ENCODE data around the gene ACOT11. TPM values are rescaled to one million over a fixed set of nuclear protein-coding genes. Genes with fewer than 3 reads are reported as not detected.

The ACOT11 gene
- total RNA-seq, 2 experiments from 2014 or later, result 1.9 to 2.0 TPM

DNA sequence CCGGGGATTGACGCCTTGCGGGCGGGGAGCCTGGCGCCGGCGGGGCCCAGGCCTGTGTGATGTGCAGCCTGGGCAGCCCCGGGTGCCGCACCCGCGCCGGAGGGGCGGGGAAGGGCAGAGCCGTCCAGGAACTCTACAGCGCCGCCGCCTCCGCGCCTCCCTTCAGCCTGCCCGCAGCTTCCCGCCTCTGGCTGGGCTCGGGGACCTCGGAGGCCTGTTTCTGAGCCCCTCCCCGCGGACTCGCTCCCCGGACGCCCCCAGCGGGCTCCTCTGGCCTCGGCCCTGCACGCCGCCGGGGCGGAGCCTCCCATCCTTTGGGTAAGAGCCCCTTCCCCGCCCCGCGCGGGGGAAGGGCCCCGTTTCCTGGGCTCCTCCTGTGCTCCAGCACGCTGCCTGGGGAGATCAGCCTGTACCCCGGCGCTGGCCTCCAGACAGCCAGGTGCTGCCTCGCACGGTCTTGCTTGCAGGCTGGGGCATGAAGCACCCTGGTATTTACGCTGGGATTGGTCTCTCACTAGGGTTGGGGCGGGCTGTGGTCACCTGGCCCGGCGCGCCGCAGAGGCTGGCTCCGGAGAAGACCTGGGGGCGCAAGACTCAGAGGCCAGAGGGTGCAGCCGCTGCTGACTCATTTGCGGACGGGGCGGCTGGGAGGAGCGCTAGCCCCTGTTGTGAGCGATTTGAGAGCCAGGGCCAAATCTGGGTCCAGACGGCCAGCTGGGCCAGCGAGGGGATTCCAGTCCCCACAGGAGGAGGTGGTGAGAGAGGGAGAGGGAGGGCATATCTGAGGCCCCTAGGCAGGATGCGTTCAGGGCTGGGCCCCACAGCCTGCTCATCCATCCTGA lies 5.7 kb upstream of the ACOT11 start:
- Mint-ChIP-seq H3K4me1 (peaks cover 19% of the 10 kb centered on the region), H3K4me3 (peak overlapping the region; percentile 70), H3K27me3 (peaks cover 8% of the 10 kb centered on the region), H3K36me3 (ENCODE audit: low read depth) (no peaks in the 10 kb centered on the region), H3K27ac (peak overlapping the region; percentile 77), H3K9me3 (no peaks in the 10 kb centered on the region)
- DNase-seq, result peak; percentile 61
- CTCF ChIA-PET, result interaction anchor here (0.8 kb wide), 1 partner anchor 11 kb away, joined by 3 read pairs; no protein-coding TSS in a partner anchor
- POLR2A ChIA-PET, result interaction anchor here (0.6 kb wide), 1 partner anchor 198 kb away, joined by 3 read pairs; no protein-coding TSS in a partner anchor

- ChIA-PET POLR2A (no interaction called here), CTCF (interaction anchor here (0.5 to 0.8 kb wide), 2 partner anchors 11 to 148 kb away, joined by 3 to 4 read pairs; no protein-coding TSS in a partner anchor)
- Mint-ChIP-seq H3K36me3 (ENCODE audit: low read depth) (no peaks in the 10 kb centered on the region), H3K27ac (peak overlapping the region; percentile 77), H3K4me3 (peak overlapping the region; percentile 70), H3K9me3 (no peaks in the 10 kb centered on the region), H3K4me1 (peaks cover 19% of the 10 kb centered on the region), H3K27me3 (peaks cover 6% of the 10 kb centered on the region)
- no peak for DNase-seq
Observed at GRCh38 chr1:54542962-54543539, 5.0 kb upstream of the ACOT11 start.

- no peak overlapping the region for H3K27ac Mint-ChIP-seq
- POLR2A ChIA-PET, result no interaction called here
- no peaks in the 10 kb centered on the region for H3K9me3 Mint-ChIP-seq
- H3K4me3 Mint-ChIP-seq, result no peak overlapping the region
- CTCF ChIA-PET, result interaction anchor here (0.5 to 0.7 kb wide), 2 partner anchors 15 to 147 kb away, joined by 3 to 4 read pairs; no protein-coding TSS in a partner anchor
- peaks cover 19% of the 10 kb centered on the region for H3K4me1 Mint-ChIP-seq
- peaks cover 6% of the 10 kb centered on the region for H3K27me3 Mint-ChIP-seq
- no peaks in the 10 kb centered on the region for H3K36me3 Mint-ChIP-seq (ENCODE audit: low read depth)
- no peak for DNase-seq
Observed at GRCh38 chr1:54543729-54544496, 4.1 kb upstream of the ACOT11 start.

DNA sequence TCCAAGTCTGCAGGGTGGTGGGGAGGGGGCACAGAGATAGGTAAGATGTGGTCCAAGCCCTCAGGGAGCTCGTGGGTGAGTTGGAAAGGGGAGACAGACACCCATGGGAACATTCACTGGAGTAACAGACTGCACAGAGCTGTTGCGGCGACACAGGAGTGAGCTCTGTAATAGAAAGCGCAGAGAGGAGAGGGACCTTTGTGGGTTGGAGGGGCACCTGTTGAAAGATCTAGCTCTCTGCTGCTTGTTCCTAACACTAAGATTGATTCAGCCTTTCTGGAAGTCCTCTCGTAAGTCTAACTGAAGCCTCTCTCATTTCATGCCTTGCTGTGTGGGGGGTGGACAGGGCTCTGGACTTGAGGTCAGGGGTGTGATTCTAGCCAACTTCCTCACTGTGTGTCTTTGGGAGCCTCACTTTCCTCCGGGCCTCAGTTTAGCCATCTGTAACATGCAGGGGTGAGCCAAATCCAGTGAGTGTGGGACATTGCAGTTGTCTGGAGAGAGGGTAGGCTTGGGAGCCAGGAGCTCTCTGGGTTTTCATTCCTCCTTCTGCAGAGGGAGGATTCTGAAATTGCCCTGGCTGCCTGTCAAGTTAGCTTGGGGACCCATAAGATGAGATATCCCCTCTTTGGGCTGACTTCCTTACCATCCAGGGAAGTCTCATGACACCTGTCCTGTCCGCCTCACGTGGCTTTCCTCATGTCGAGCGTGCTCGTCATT lies 2.0 kb upstream of the ACOT11 start:
- no peak overlapping the region for H3K4me3 Mint-ChIP-seq
- no peaks in the 10 kb centered on the region for H3K9me3 Mint-ChIP-seq
- H3K36me3 Mint-ChIP-seq (ENCODE audit: low read depth), result no peaks in the 10 kb centered on the region
- H3K27me3 Mint-ChIP-seq, result peaks cover 4% of the 10 kb centered on the region
- peaks cover 16% of the 10 kb centered on the region for H3K4me1 Mint-ChIP-seq
- DNase-seq, result no peak
- no peak overlapping the region for H3K27ac Mint-ChIP-seq
- CTCF ChIA-PET, result interaction anchor here (0.6 to 1.5 kb wide), 2 partner anchors 12 to 38 kb away, joined by 3 to 4 read pairs; no protein-coding TSS in a partner anchor
- POLR2A ChIA-PET, result no interaction called here

GRCh38 chr1:54546651-54547401 lies 1.2 kb upstream of the ACOT11 start:
- H3K4me3 Mint-ChIP-seq, result no peak overlapping the region
- CTCF ChIA-PET, result interaction anchor here (1.5 kb wide), 1 partner anchor 11 kb away, joined by 4 read pairs; no protein-coding TSS in a partner anchor
- POLR2A ChIA-PET, result no interaction called here

GRCh38 chr1:54548389-54549044 lies 489 bp downstream of the ACOT11 start:
- DNase-seq, result no peak
- H3K27ac Mint-ChIP-seq, result no peak overlapping the region
- CTCF ChIA-PET, result interaction anchor here (0.6 kb wide), 1 partner anchor 50 kb away, joined by 3 read pairs; no protein-coding TSS in a partner anchor
- POLR2A ChIA-PET, result no interaction called here
- H3K4me1 Mint-ChIP-seq, result no peaks in the 10 kb centered on the region
- H3K4me3 Mint-ChIP-seq, result no peak overlapping the region
- H3K27me3 Mint-ChIP-seq, result no peaks in the 10 kb centered on the region
- no peaks in the 10 kb centered on the region for H3K9me3 Mint-ChIP-seq
- no peaks in the 10 kb centered on the region for H3K36me3 Mint-ChIP-seq (ENCODE audit: low read depth)

More at GRCh38 chr1:54546651-54547401, 1.2 kb upstream of the ACOT11 start:
- no peaks in the 10 kb centered on the region for H3K27me3 Mint-ChIP-seq
- no peak overlapping the region for H3K27ac Mint-ChIP-seq
- peaks cover 11% of the 10 kb centered on the region for H3K4me1 Mint-ChIP-seq
- DNase-seq, result no peak
- no peaks in the 10 kb centered on the region for H3K9me3 Mint-ChIP-seq
- no peaks in the 10 kb centered on the region for H3K36me3 Mint-ChIP-seq (ENCODE audit: low read depth)

- no peaks in the 10 kb centered on the region for H3K36me3 Mint-ChIP-seq (ENCODE audit: low read depth)
- POLR2A ChIA-PET, result no interaction called here
- no peaks in the 10 kb centered on the region for H3K4me1 Mint-ChIP-seq
- H3K27me3 Mint-ChIP-seq, result no peaks in the 10 kb centered on the region
- H3K9me3 Mint-ChIP-seq, result no peaks in the 10 kb centered on the region
- no peak overlapping the region for H3K4me3 Mint-ChIP-seq
- CTCF ChIA-PET, result interaction anchor here (1.2 kb wide), 1 partner anchor 9 kb away, joined by 3 read pairs; no protein-coding TSS in a partner anchor
- DNase-seq, result no peak
- no peak overlapping the region for H3K27ac Mint-ChIP-seq
Observed at GRCh38 chr1:54549181-54549924, 1.3 kb downstream of the ACOT11 start.

GRCh38 chr1:54551891-54552290 lies 3.9 kb downstream of the ACOT11 start:
- Mint-ChIP-seq H3K27me3 (peaks cover 3% of the 10 kb centered on the region), H3K36me3 (ENCODE audit: low read depth) (no peaks in the 10 kb centered on the region), H3K4me1 (no peaks in the 10 kb centered on the region), H3K27ac (no peak overlapping the region), H3K9me3 (peaks cover 8% of the 10 kb centered on the region), H3K4me3 (no peak overlapping the region)
- CTCF ChIA-PET, result no interaction called here
- no peak for DNase-seq
- POLR2A ChIA-PET, result no interaction called here

- no peaks in the 10 kb centered on the region for H3K4me1 Mint-ChIP-seq
- H3K27ac Mint-ChIP-seq, result no peak overlapping the region
- no peak overlapping the region for H3K4me3 Mint-ChIP-seq
- ChIA-PET CTCF (interaction anchor here (1.5 kb wide), 1 partner anchor 11 kb away, joined by 3 read pairs; no protein-coding TSS in a partner anchor), POLR2A (no interaction called here)
- peaks cover 6% of the 10 kb centered on the region for H3K27me3 Mint-ChIP-seq
- no peaks in the 10 kb centered on the region for H3K36me3 Mint-ChIP-seq (ENCODE audit: low read depth)
- H3K9me3 Mint-ChIP-seq, result peaks cover 8% of the 10 kb centered on the region
- no peak for DNase-seq
Observed at GRCh38 chr1:54553602-54554313, 5.7 kb downstream of the ACOT11 start.

DNA sequence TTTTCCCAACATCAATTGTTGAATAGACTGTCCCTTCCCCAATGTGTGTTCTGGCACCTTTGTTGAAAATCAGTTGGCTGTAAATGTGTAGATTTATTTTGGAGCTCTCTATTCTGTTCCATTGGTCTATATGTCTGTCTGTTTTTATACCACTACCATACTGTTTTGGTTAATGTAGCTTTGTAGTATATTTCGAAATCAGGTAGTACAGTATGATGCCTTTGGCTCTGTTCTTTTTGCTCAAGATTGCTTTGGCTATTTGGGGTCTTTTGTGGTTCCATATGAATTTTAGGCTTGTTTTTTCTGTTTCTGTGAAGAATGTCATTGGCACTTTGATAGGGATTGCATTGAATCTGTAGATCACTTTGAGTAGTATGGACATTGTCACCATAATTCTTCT lies 8.1 kb downstream of the ACOT11 start:
- Mint-ChIP-seq H3K4me3 (no peak overlapping the region), H3K4me1 (no peaks in the 10 kb centered on the region), H3K27me3 (peaks cover 6% of the 10 kb centered on the region), H3K36me3 (ENCODE audit: low read depth) (no peaks in the 10 kb centered on the region), H3K9me3 (peaks cover 8% of the 10 kb centered on the region), H3K27ac (no peak overlapping the region)
- ChIA-PET POLR2A (no interaction called here), CTCF (no interaction called here)
- no peak for DNase-seq
